GOT3 (cell line): ENCODE measurements around the gene OAF.
"Not testable (repeated sequence)": the region's sequence is repeated elsewhere in the genome, so short reads cannot be mapped to it uniquely, and the experiment has no call there.

Experiments used
- DNase-seq: peaks from one replicate; lab custom pipeline; 2025; ENCODE audit warnings: mixed read lengths; lab: John Stamatoyannopoulos, UW

OAF gene

DNA sequence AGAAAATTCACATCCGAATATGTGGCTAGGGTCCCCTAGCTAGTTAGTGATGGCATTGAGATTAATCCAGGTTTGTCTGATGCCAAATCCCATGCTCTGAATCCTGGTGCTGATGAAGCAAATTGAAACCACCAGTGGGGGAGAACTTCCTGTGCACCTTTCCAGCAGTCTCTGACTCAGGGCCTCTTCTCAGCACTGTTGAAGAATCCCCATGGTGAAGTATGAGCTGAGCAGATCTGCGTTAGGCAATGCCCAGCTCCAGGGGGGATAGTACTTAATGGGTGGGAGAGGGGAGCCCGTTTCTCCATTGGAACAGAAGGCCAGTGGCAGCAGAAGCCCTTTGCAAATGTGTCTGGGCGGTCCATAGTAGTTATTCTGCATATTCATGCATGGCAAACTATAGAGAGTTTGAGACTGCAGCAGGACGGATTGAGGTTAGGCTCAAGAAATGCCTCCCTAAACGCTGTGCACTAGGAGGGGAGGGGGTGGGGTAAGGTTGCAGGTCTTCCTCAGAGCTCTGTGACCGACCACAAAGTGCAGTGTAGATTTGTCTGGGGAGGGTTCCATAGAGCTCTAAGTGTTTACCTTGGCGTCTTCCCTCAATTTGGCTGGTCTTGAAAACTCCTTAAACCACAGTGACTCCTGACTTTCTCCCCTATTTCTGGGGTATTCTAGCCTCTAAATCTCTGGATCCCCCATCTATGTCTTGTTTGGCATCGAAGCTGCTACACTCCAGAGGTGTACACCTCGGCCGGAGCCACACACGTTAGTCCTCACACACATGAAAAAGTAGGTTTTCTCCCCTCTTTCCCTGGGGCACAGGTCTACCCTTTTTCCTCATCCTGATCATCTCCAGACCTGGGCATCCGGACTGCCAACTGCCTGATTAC is 33.9 kb downstream of the OAF start:
- no peak for DNase-seq

DNA sequence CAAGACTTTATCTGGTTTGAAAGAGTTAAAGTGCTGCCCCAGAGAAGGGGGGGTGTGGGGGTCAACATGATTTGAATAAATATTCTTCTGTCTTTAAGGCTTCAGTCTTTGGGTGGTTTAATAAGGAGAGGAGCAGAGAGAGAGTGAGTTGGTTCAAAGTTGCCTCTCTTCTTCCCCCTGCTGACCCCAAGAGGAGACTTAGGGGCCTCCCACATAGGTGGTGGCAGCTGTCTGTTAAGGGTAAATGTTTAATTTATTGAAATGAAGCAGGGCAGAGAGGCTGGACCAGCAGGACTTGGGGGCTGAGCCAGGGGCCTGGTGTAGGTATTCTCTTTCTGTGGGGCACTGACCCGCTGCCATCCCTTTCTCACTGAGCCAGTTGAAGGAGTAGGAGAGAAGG is 34.6 kb downstream of the OAF start:
- DNase-seq = no peak

DNA sequence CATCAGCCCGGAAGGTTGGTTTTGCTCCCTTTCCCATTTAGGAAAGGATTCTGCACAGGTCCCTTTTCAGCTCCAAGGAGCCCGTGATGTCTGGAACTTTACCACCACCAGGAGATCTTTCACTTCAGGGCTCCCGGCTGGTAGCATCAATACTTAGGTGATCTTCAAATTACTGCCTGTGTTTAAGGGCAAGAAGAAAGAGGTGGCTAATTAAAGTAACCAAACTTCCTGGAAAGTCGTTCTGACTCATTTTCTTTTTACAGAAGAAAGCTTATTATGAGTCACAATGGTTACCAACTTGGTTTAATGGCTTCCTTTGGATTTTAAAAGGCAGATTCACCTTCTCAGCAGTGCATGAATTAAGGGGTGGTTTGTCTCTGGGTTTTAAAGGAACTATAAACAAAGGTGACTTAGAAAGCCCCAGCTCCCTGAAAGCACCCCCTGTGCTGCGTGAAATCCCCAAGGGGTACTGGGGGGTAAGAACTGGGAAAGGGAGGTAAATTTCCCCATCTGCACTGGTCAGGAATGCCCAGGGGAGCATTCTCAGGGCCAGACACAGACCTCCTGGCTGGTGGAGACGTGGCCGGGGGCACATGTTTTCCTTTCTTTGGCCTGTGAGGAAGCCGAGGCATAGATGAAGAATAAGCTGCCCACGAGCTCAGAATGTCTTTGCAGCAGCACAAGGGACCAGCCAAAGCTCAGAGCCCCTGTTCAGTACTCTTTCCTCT is 37.9 kb downstream of the OAF start:
- DNase-seq = no peak

DNA sequence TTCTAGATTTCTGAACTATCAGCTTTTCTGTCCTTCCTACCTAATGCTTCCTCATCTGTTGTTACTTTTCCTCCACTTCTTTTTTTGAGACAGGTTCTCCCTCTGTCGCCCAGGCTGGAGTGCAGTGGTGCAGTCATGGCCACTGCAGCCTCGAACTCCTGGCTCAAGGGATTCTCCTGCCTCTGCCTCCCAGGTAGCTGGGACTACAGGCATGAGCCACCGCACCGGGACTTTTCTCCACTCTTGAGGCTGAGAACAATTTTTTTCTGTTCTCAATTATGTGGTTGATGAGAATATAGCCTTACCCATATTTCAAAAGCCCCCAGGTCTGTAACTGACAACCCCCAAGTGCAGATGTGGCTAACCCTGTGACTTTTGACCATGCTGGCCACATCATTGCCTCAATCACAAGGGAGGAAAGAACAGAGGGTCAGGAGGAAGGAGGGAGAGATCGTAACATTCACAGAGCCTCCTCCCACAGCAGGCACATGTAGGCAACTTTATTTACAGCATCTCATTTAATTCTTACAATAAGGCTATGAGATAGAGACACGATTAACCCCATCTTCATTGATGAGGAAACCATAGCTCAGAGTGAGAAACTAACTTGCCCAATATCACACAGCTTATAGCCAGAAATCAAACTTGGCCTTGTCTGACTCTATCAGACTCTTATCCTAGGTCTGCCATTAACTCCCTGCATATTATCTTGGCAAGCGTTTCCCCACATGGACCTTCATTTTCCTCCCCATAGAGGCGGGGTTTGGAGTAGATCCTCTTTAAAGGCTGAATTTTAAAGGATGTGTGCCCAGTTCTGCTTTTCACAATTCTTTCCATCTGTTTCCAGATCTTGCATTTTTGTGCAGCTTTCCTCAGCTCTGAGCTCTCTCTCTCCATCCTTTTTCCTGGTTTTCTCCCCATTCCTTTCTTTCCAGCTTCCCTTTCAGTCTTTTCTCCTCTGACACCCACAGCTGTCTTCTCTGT is 38.7 kb downstream of the OAF start:
- no peak for DNase-seq

DNA sequence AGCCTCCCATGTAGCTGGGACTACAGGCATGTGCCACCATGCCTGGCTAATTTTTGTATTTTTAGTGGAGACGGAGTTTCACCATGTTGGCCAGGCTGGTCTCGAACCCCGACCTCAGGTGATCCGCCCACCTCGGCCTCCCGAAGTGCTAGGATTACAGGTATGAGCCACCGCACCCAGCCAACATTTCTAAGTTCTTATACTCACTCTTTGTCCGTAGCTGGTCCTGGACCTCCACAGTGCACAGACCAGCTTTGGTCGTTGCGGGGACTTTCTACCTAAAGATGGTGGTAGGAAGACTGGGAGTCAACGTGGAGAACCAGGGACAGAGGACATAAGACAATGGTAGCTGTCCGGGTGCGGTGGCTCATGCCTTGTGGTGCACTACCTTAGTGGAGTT is 42.5 kb downstream of the OAF start:
- DNase-seq = not testable (repeated sequence)

DNA sequence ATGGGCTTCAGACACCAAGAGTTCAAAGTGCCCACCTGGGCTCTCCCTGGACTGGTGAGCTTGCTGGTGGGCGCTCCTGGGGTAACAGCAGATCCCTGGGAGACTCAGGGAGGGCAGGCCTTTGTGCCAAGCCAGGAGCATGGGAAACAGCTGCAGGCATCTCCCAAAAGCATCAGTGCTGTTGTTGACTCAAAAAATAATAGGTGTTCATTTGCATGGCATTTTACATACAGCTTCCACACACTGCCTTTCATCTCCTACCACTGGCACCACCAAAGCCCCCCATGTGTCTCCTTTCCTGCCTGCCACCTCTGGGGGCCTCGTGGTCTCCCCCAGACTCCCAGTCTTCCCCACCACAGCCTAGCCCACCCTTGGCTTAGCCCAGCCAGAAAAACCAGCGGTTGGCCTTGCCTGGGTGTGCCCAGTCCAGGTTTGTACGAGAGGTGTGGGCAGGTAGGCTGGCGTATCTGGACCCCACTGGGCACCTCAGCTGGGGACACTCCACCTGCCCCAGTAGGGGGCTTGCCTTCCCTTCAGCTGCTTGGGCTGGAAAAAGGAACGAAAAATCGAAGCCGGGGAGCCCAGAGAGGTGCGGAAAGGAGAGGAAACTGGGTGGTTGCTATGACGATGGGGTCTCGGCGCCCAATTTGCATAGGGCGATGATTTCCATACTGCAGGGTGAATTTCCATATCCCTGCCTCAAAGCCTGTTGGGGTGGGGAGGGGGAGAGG is 44.1 kb downstream of the OAF start:
- no peak for DNase-seq

DNA sequence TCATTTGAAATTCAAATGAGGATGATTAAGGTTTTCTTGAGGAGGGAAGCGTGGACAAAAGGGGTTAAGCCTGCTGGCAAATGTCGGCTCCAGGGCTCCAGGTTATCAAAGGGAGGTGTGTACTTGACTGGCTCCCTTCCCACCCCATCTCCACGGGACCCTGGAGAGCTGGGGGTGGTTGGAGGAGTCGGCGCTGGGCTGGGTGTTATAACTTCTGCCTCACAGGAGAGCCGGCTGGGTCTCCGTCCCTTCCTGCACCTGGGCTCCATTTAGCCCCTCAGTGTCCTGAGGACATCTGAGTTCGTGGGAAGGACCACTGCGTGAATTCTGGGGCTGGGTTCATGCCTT is 44.7 kb downstream of the OAF start:
- no peak for DNase-seq

DNA sequence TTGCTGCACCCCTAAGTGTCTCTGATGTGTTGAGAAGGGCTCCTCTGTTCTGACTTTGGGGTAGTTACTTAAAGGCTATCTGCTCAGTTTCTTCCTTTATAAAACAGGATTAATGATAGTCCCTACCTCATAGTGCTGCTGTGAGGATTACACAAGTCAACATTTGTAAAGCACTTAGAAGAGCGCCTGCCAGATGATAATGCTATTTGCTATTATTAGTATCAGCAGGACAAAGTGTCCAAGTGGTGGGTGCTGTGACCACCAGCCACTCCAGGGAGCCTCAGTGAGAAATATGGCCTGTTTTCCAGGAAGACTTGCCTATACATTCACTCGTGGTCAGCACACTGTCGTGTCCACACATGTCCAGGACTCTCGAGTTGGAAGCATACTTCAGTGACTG is 45.3 kb downstream of the OAF start:
- no peak for DNase-seq

DNA sequence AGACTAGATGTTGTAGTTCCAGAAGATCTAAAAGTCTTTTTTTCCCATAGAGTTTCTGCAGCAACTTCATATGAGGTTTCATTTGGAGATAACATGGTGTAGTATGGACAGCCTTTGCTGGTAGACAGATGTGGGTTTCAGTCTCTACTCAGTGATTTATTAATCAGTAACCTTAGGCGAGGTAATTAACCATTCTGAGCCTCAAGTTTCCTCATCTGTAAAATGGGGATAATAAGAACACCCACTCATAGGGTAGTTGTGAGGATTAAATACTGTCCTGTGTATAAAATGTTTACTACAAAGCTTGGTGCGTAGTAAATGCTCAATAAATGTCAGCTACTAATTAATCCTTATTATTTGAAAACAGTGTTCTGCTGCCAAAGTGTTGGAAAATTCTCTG is 45.9 kb downstream of the OAF start:
- no peak for DNase-seq

DNA sequence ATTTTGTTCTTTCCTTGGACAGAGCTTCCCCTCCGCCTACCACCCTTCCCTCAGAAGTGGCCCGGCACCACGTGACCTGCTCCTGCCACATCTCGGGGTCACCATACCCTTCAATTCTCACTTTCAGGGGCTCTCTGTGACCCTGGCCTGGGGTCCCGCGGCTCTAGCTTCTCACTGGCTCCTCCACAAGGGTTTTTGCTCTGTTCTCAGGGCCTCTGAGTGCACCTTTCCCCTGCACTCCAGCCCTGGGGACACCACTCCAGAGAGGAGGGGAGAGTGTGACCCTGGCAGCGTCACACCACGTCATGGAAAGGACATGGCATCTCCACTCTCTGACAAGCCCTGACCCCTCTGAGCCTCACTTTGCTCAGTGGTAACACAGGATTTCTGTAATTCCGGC is 46.5 kb downstream of the OAF start:
- DNase-seq = no peak

DNA sequence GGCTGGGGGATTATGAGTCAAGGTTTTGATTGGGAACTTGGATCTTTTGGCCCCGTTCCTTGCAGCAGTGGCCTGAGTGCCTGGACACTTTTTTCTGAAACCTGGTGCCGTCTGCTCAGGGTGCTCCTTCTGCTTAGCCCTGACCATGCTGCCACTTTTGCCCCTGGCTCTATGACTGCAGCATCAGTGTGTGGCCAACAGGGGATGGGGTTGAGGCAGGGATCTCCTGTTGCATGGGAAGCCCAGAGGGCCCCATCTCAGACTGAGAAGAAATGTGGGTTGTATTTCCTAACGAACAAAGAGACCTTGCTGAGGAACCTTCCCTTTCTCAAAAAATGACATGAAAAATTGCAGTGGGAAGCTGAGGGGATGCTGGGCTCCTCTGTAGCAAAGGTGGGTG is 47.8 kb downstream of the OAF start:
- DNase-seq = no peak

DNA sequence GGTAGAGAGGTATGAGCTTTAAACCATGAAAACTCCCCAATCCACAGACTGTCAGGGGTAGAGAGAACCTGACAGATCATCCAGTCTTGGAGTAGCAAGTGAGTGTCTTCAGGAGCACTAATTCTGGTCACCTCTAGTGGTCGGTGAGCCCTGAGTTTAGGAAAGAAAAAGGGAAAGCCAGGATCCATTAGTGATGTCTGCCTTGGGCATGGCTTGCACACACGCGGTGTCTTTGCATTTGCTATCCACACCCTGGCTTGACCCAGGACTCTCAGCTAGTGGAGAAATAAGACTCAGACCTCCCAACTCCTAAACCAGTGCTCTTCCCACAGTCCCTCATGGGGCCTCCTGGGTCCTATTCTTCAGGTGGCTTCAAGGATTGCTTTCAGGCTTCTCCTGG is 48.4 kb downstream of the OAF start:
- DNase-seq = no peak

DNA sequence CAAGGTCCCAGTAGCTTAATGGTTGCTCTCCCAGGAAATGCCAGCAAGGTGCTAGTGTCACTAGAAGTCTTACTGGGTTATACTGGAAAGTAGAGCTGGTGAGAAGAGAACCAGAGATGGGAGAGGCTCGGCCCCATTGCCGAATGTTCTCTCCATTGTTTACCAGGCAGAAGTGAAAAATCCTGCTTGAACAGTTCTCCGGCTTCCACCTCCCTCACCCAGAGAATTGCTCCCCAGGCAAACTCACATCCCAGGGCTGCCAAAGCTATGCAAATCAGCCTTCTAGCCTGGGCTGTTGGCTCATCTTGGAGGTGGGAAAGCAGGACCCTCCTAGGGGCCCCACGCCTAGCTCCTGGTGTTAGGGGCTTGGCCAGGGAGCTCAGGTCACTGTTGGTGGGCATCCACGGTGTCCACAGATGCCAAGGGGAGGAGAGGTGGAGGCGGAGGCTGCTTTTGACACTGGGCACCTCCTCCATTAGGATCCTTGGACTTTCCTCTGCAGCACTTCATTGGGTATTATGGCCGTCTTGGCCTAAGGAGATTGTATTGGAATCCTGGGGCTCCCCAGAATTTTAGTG is 49.2 kb downstream of the OAF start:
- DNase-seq = no peak

DNA sequence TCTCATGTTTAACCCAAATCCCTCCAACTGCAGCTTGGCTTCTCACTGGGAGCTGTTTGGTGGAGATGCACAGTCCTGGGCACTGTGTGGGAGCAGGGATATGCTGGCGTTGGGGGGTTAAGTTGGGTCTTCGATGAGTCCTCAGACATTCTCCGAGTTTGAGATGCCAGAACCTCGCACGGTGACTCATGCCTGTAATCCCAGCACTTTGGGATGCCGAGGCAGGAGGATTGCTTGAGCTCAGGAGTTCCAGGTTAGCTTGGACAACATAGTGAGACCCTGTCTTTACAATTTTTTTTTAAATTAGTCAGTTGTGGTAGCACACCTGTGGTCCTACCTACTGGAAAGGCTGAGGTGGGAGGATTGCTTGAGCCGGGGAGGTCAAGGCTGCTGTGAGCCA is 49.8 kb downstream of the OAF start:
- DNase-seq = no peak

DNA sequence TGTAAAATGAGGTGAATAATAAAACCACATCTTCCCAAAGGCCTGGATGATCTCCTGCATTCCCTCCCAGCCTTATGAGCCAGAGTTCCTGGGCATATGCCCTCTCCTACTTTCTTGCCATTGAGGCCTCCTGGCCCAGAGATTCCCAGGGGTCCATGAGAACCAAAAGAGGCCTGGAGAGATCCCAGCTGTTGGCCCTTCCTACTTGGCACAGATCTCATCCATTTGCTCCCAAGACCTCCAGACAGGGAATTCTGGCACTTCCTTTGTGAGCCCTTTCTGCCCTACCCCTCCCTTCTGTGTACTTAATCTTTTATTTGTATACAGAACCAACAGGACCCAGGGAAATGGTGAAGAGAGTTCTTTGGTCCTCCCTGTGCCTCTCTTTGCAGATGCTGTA is 50.5 kb downstream of the OAF start:
- DNase-seq = no peak

DNA sequence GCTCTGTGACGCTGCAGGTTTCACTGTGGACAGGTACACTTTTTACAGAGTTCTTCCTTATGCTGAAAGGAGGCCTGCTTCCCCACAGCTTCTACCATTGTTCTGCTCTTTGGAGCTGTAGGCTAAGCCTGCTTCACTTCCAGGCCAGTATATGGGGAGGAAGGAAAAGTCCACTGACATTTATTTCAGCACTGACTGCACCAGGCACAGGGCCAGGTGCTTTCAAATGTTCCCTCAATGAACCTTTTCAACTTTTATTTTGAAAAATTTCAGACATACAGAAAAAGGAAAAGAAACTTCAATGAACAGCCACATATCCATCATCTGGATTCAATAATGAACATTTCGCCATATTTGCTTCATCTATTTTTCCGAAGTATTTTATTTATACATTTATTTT is 51.1 kb downstream of the OAF start:
- no peak for DNase-seq

DNA sequence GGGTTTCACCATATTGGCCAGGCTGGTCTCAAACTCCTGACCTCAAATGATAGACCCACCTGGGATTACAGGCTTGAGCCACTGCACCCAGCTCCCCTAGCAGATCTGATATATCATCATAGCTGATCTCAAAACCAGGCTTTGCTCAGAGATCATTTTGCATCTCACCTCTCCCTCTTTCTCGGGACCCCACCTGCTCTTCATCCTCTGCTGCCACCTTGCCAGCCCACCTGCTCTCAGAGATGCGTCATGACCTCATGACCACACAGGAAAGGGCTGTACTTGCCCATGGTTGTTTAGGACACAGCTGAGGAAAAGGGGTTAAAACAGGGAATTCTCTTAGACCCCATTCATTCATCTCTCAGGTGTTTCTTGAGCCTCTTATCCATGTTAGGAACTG is 56.5 kb downstream of the OAF start:
- no peak for DNase-seq

DNA sequence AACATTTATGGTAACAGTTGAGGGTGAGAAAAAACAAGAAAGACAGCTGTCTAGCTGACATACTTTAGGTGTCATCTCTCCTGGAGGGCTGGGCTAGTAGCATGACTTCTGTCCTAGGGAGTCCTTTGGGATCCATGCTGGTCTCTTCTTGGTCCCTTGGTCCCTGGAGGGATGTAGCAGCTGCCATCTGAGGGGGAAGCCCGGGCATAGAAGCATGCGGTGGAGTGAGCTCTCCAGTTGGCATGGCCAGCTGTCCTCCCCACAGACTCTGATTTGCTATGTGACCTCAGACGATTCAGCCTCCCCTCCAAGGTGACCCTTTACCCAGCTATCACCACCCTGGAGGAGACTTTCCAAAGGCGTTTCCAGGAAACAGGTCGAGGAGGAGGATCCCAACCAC is 57.9 kb downstream of the OAF start:
- DNase-seq = no peak

DNA sequence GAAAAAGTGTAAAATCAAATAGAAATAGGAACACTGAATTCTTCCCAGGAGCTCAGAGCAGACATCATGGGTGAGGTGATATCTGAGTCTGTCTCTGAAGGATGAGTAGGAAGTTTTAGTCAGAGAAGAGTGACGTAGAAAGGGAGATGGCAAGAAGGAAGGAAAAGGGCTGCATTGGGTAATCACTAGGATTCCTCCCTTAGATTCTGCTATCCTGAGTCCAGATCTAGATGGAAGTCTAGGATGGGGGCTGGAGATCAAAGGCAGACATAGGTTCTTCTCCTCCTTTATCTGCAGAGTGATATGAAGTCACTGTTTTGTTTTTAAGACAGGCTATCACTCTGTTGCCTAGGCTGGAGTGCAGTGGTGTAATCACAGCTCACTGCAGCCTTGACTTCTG is 59.6 kb downstream of the OAF start:
- no peak for DNase-seq

DNA sequence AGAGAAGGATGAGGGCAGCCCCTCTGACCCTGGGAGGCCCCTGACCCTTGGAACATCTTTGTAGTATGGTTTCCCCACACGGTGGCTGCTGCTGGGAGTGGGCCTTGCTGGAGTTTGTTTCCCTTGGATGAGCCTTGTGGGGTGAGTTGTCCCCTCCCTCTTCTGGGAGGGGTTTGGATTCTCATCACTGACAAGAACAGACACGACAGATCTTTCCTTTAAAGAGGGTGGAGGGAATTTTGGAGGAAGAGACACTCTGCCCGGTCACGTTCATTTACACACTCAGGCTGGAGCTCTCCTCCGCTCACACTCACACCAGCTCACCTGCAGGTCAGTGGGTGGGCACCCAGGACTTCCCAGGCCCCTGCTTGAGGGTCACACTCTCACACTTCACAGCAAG is 60.8 kb downstream of the OAF start:
- no peak for DNase-seq

DNA sequence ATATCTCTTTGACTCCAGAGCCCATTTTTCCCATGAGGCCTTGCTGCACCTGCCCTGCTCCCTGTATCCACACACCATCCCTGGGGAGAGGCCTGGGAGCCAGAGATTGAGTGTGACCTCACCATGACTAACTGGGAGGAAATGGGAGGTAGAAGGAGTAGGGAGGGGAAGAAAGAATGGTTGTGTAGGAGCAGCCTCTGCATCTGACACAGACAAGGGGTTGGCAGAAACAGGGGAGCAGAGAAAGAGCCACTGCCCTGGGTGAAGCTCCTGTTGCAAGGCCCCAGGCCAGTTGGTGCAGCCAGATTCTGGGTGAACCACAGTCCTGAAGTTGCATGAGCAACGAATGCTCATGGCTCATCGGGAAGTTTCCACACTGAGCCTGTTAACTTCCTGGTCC is 61.5 kb downstream of the OAF start:
- no peak for DNase-seq
